DOHH2 (cell line): ENCODE measurements around the gene CCDC146.

ENCODE experiments used
- CTCF ChIP-seq: fragments of 200-600 bp; sonication (generic); IDR thresholded peaks from one replicate; pipeline ENCODE4 v1.5.1; 2014; ENCODE audit warnings: antibody characterized with exemption, mild to moderate bottlenecking, low read depth, low read length; ENCODE audit not compliant: poor library complexity, severe bottlenecking
- EZH2phosphoT487 ChIP-seq: fragments of 200-600 bp; sonication (generic); IDR thresholded peaks from 2 replicates; pipeline ENCODE4 v1.6.1; 2017; ENCODE audit warnings: borderline replicate concordance, mild to moderate bottlenecking, antibody characterized with exemption, low read length, moderate library complexity, mixed read lengths

GRCh38 chr7:77232467-77232866 is 110.1 kb downstream of the CCDC146 start:
- TF ChIP-seq CTCF, result no peak
- TF ChIP-seq EZH2phosphoT487, result no peak
